ENCODE results near the gene PARG.
"Not testable (repeated sequence)": the region's sequence is repeated elsewhere in the genome, so short reads cannot be mapped to it uniquely, and the experiment has no call there.

PARG gene

GRCh38 chr10:49941447-49942338, at the start of gene PARG, which contains the start of gene TIMM23B:
Gene PARG, minus strand, starts transcription at chr10:49942027. Its CDS starts 302 bp downstream, at chr10:49941725.
Gene TIMM23B, plus strand, starts transcription at chr10:49942053. Its CDS starts 142 bp downstream, at chr10:49942195.
- peak; percentile 88 for DNase-seq

- DNase-seq = not testable (repeated sequence)
Measured at GRCh38 chr10:49988376-49988775, 46.5 kb upstream of the PARG start, which contains the start of gene AGAP6. Gene AGAP6, plus strand, starts transcription at chr10:49988406. Its CDS starts 310 bp downstream, at chr10:49988716.

GRCh38 chr10:49987207-49987606, 45.4 kb upstream of the PARG start:
- DNase-seq = not testable (repeated sequence)

GRCh38 chr10:49977756-49978155, 35.9 kb upstream of the PARG start:
- not testable (repeated sequence) for DNase-seq

GRCh38 chr10:49972094-49972493, 30.3 kb upstream of the PARG start:
- not testable (repeated sequence) for DNase-seq

- not testable (repeated sequence) for DNase-seq
Measured at GRCh38 chr10:49971466-49971865, 29.6 kb upstream of the PARG start.

GRCh38 chr10:49970331-49970857, 28.6 kb upstream of the PARG start:
- DNase-seq = not testable (repeated sequence)

GRCh38 chr10:49953122-49953521, 11.3 kb upstream of the PARG start:
- DNase-seq = not testable (repeated sequence)

GRCh38 chr10:49952006-49952405, 10.2 kb upstream of the PARG start:
- DNase-seq = not testable (repeated sequence)

GRCh38 chr10:49948737-49949136, 6.9 kb upstream of the PARG start:
- DNase-seq = not testable (repeated sequence)

GRCh38 chr10:49948142-49948541, 6.3 kb upstream of the PARG start:
- not testable (repeated sequence) for DNase-seq

- not testable (repeated sequence) for DNase-seq
Measured at GRCh38 chr10:49943607-49944006, 1.8 kb upstream of the PARG start.

GRCh38 chr10:49942339-49942705, 495 bp upstream of the PARG start:
- DNase-seq = not testable (repeated sequence)

- DNase-seq = not testable (repeated sequence)
Measured at GRCh38 chr10:49931959-49932728, 9.7 kb downstream of the PARG start.

GRCh38 chr10:49931276-49931675, 10.6 kb downstream of the PARG start:
- not testable (repeated sequence) for DNase-seq

GRCh38 chr10:49923572-49923971, 18.3 kb downstream of the PARG start:
- DNase-seq = not testable (repeated sequence)

- DNase-seq = not testable (repeated sequence)
Measured at GRCh38 chr10:49922041-49922440, 19.8 kb downstream of the PARG start.

- not testable (repeated sequence) for DNase-seq
Measured at GRCh38 chr10:49917927-49918326, 23.9 kb downstream of the PARG start.

- not testable (repeated sequence) for DNase-seq
Measured at GRCh38 chr10:49916451-49916850, 25.4 kb downstream of the PARG start.

- DNase-seq = not testable (repeated sequence)
Measured at GRCh38 chr10:49910295-49910694, 31.5 kb downstream of the PARG start.

- DNase-seq = not testable (repeated sequence)
Measured at GRCh38 chr10:49908290-49909080, 33.3 kb downstream of the PARG start.

- not testable (repeated sequence) for DNase-seq
Measured at GRCh38 chr10:49903829-49904228, 38.0 kb downstream of the PARG start.
